ENCODE measurements around the gene FOSB. TPM values are rescaled to one million over a fixed set of nuclear protein-coding genes. Genes with fewer than 3 reads are reported as not detected.

The FOSB gene
- total RNA-seq, 1 experiment from 2014 or later: 1.7 TPM

- no peak; the same call in 2 of the 3 replicates for TF ChIP-seq CTCF (conservative IDR thresholded peaks at IDR 0.05)
- WGBS (ENCODE audit: extremely low coverage, insufficient read length, low lambda C conversion rate): no CpG with 5 or more reads among the region's 12 CpGs
- Histone ChIP-seq H3K4me1 (ENCODE audit: insufficient read depth, low read length) (no peaks in the 10 kb centered on the region), H4K5ac (ENCODE audit: insufficient read length, low read depth, low read length) (no peak overlapping the region), H3K18ac (ENCODE audit: insufficient read length, low read depth, low read length) (no peak overlapping the region), H3K56ac (ENCODE audit: insufficient read length, low read depth, low read length) (no peak overlapping the region), H3K79me1 (ENCODE audit: insufficient read depth, low read depth, low read length, poor library complexity, severe bottlenecking) (no peaks in the 10 kb centered on the region), H3K9me3 (ENCODE audit: control insufficient read depth, low read depth, low read length) (no peaks in the 10 kb centered on the region), H2AK5ac (ENCODE audit: insufficient read length, low read length) (no peak overlapping the region), H4K8ac (replicated peaks; ENCODE audit: insufficient read length, low read depth, low read length) (no peak overlapping the region), H3K14ac (ENCODE audit: insufficient read depth, low read length) (no peak overlapping the region), H3T11ph (ENCODE audit: low read length) (no peak overlapping the region), H4K20me1 (ENCODE audit: control insufficient read depth, insufficient read depth, insufficient read length) (no peaks in the 10 kb centered on the region), H3K9ac (ENCODE audit: extremely low read depth, insufficient read length, low read length) (no peak overlapping the region), H3K23ac (ENCODE audit: insufficient read length, low read depth, low read length) (no peak overlapping the region), H2BK120ac (ENCODE audit: low read depth, low read length, poor library complexity, severe bottlenecking) (no peak overlapping the region), H3K4ac (ENCODE audit: low read depth, low read length) (no peak overlapping the region), H3K4me2 (ENCODE audit: insufficient read depth, insufficient read length, low read length) (peak overlapping the region; percentile 50), H4K91ac (ENCODE audit: insufficient read length, low read depth, low read length) (no peak overlapping the region), H2BK20ac (ENCODE audit: low read depth, low read length, poor library complexity, severe bottlenecking) (no peak overlapping the region), H2BK12ac (ENCODE audit: insufficient read length, low read depth, low read length) (no peak overlapping the region), H2AFZ (ENCODE audit: low read length) (no peak overlapping the region), H2BK5ac (ENCODE audit: insufficient read length, low read length) (no peak overlapping the region), H3K27me3 (ENCODE audit: insufficient read depth, low read length) (no peaks in the 10 kb centered on the region), H2BK15ac (ENCODE audit: low read depth, low read length) (no peak overlapping the region), H3K23me2 (ENCODE audit: insufficient read length, low read depth, low read length, poor library complexity, severe bottlenecking) (peaks cover 4% of the 10 kb centered on the region), H3K79me2 (ENCODE audit: insufficient read depth, low read length) (no peaks in the 10 kb centered on the region), H3K27ac (ENCODE audit: insufficient read length, low read depth, low read length) (no peak overlapping the region)
- H3K27ac Mint-ChIP-seq: peak overlapping the region in 2 of 3 experiments; percentile 99; a peak in 4 of 7 replicates
- H3K4me3 Mint-ChIP-seq: peak overlapping the region; percentile 74 to 80
- peaks cover 0 to under 1% (median 0%) of the 10 kb centered on the region in 3 experiments; a peak in 1 of 7 replicates for H3K36me3 Mint-ChIP-seq (ENCODE audit: insufficient read depth in 1 of 3, low read depth in 3 of 3)
- DNase-seq: no peak
- peaks cover 8% of the 10 kb centered on the region for H3K27me3 Mint-ChIP-seq (ENCODE audit: low read depth)
- H3K9me3 Mint-ChIP-seq: no peaks in the 10 kb centered on the region
- peaks cover 22 to 31% of the 10 kb centered on the region in 2 experiments for H3K4me1 Mint-ChIP-seq
Measured at GRCh38 chr19:45477713-45478453, 10.1 kb downstream of the FOSB start.

All from H9 (cell line).